ENCODE measurements around the gene ERN2.

The ERN2 gene

DNA sequence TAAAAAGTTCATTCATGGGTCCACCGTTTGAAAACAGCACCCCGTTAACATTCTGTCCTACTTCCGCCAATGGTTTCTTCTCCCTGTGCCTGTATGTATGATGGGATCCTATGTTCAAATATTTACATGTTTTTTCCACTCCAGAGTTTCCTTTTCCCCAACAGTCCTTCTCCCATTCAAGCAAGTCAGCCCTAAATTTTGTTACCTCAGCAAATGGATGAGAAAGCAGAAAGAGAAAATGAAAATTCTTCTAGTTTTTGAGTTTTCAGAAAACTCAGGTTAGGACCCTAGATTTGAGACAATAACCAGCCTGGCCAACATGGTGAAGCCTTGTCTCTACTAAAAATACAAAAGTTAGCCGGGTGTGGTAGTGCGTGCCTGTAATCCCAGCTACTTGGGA is 3.5 kb upstream of the ERN2 start:
- no peak for DNase-seq

DNA sequence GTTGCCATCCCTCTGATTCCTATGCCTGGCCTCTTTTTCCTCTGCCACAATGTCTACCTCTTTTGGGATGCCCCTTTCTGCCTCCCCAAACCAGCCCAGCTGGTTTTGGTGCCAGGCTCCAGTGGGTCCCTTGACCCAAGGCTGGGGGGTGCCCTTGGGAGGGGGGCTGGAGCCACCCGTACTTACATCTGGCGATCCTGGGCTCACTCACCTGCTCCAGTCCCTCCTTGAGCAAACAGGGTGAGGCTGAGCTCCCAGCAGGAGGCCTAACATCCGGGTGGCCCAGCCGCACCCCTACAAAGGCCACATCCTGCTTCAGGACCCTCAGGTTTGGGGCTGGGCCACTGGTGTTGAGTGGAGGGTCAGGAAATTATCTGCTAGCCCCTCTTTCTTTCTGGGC is 1.2 kb downstream of the ERN2 start:
- DNase-seq: no peak

- no peak for DNase-seq
Measured at GRCh38 chr16:23710504-23710903, 2.5 kb downstream of the ERN2 start.

DNA sequence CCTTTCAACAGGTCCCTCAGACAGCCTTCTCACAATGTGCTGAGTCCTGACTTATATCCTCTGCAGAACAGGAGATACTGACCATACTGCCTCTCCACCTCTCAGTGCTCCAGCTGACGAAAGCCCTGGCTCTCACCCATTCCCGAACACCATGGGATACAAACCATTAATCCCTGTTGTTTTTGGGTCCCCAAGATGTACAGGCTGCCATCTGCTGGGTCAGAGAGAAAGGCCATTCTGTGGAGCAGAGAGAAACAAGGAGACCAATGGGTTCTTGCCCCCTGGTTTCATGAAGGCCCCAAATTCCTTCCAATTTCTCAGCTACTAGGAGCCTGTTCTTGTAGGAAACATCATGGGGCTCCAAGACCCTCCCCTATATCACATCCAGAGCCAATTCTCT is 3.0 kb downstream of the ERN2 start:
- no peak for DNase-seq

GRCh38 chr16:23709536-23709935 is 3.5 kb downstream of the ERN2 start:
- DNase-seq: no peak

- no peak for DNase-seq
Measured at GRCh38 chr16:23706439-23706838, 6.6 kb downstream of the ERN2 start.

DNA sequence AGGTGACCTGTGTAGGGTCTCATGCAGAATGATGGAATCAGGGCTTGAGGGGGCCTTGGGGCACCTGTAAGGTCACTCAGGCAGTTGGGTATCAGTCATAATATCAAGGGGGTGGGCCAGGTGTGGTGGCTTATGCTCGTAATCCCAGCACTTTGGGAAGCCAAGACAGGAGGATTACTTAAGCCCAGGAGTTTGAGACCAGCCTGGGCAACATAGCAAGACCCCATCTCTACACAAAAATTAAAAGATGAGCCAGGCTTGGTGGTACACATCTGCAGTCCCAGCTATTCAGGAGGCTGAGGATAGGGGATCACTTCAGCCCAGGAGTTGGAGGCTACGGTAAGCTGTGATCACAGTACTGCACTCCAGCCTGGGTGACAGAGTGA is 7.5 kb downstream of the ERN2 start:
- no peak for DNase-seq

DNA sequence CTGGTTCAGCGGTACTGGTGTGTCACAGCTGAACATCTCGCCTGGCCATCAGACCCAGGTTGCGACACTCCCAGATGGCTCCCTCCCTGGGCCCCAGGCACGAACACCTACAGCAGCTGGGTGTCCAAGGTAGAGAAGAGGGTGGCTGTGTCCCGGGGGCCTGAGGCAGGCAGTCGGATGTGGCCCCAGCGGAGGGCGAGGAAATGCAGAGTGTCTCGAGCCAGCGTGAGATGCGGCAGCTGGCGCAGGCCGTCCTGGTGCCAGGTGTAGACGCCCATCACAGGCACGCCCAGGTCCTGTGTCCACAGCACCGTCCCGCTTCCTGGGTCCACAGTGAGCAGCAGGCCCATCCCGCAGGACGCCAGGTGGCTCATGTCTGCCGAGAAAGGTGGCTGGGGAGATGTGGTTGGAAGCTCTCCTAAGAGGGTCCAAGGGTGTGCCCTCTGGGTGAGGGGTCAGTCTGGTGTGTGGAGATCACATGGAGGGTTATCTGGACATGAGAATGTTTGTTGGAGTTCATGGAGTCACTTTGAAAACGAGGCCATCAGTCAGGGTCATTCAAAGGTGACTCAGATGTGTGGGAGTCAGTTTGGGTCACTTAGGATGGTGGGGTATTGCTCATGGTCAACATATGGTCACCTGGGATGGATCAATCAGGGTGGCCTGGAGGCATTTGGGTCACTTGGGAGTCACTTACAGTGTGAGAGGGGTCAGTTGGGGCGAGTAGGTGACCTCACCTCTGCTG is 8.1 kb downstream of the ERN2 start:
- DNase-seq: no peak

- no peak for DNase-seq
Measured at GRCh38 chr16:23702951-23703350, 10.1 kb downstream of the ERN2 start.

DNA sequence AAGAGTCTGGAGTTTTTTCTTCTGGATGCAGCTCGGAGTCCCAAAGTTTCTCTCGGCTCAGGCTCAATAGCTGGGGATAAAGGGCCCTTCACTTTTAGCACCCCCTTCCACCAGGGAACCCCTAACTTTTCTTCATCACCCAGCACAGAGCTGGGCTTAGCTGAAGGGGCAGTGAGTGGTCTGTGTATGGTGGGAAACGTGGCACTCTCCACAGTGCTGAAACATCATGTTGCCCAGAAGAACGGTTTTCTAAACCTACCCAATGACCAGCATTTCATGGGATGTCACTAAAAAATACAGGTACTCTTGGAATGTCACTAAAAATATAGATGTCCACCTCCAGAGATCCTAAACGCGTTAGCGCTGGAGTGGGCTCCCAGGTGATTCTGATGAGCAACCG is 12.0 kb downstream of the ERN2 start:
- no peak for DNase-seq

DNA sequence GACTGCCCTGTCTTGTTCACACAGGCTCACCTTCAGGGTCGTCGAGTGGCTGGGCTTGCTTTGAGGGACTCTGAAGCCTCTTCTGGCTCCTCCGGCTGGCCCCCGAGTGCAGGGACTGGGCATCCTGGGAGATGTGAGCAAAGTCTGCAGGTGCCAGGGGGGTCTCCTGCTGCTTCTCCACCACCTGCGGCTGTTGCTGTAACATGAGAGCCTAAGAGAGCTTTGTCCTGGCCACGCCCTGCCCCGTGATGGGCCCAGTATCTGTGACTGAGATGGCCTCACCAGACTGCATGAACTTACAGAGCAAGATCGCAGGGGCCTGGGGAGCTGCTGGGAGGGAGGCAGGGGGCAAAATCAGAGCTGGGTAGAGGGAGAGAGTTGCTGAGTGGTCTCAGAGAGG is 12.5 kb downstream of the ERN2 start:
- no peak for DNase-seq

DNA sequence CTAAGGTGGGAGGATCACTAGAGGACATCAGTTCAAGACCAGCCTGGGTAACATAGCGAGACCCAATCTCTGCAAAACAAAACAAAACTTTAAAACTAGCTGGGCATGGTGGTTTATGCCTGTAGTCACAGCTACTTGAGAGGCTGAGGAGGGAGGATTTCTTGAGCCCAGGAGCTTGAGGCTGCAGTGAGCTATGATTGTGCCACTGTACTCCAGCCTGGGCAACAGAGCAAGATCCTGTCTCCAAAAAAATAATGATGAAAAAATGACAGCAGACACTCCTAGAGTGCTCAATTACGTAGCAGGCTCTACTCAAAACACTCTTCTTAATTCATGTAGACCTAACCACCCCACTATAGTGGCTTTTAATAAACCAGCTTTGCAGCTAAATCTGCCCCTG is 12.9 kb downstream of the ERN2 start:
- no peak for DNase-seq

GRCh38 chr16:23699100-23699499 is 13.9 kb downstream of the ERN2 start:
- DNase-seq: peak; percentile 10 to 31

DNA sequence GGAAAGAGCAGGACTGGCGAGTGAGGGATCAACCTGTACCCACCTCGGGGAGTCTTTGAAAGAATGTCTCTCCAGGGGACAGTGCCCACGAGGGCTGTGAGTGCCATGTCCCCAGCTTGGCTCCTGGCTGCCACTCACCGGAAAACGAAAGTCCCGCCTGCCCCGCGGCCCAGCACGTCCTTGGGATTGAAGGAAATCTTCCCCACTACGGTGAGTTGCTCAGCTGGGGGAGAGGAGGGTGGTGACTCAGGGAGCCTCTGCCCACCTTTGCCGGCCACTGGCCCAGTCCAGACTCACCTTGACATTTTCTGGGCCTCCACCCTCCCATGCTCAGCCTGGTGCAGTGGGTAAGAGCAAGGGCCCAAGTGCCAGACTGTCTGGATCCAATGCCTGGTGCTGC is 17.3 kb downstream of the ERN2 start:
- DNase-seq: no peak

DNA sequence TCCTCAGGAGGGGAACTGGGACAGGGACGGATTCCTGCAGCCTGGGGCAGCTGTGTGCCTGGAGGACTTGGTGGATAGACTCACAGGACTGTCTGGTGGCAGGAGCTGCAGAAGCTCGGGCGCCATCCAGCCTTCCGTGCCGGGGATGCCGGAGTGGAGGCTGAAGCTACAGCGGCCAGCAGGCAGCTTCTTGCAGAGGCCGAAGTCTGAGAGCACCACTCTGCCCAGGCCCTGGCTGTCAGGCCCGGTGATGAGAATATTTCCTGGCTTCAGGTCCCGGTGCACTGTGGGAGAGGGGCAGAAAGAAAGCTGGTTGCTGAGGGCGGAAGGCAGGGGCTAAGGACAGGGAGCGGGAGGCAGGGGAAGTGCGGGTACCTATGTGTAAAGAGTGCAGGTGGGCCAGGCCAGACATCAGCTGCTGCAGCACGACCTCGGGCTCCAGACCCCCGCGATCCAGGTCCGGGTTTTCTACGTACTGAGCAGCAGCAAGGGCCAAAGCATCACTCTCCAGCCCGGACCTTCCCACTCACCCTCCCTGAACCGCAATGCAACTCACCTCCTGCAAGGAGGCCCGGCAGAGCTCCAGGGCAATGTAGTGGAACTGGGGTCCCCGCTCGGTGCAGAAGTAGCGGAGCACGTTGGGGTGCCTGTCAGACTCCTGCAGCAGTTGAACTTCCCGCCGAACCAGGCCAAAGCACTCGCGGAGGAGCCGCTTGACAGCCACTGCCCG is 18.2 kb downstream of the ERN2 start:
- no peak for DNase-seq

DNA sequence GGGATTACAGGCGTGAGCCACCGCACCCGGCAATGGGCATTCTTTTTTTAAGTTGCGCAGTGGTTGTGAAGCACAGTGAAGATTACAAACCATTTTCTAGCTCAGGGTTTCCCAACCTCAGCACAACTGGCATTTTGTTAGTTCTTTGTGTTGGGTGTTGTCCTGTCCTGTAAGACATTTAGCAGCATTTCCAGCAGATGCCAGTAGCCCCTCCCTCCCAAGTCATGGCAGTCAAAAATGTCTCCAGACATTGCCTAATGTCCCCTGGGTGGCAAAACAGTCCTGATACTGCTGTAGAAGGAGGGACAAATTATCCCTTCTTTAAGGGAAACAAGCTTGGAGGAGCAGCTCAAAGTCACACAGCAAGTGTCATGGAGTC is 18.8 kb downstream of the ERN2 start:
- DNase-seq: no peak

DNA sequence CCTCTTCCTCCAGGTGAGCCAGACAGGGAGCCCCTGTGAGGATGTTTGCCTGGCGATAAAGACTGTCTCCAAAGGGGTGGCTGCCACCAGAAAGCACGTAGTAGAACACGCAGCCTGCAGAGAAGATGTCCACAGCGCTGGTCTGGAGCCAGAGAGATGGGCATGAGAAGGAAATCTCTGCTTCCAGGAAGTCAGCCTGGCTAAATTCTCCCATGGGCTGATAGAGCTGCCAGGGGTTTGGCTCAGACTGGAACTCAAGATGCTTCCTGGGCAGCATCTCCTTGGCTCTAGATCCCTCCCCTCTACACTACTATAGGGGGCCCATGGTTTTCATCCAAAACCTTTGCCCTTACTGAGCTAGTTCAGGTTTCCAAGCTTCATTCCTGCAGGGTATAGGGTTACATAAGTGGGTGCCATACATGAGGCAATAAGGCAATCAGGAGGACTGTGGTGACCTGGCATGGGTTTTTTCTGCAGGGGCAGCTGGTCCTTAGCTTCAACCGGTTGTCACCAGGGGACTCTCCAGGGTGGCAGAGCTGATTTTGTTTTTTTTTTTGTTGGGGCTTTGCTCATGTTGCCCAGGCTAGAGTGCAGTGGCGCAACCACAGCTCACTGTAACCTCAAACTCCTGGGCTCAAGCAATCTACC is 20.7 kb downstream of the ERN2 start:
- DNase-seq: no peak

- no peak for DNase-seq
Measured at GRCh38 chr16:23691483-23692189, 21.4 kb downstream of the ERN2 start.

DNA sequence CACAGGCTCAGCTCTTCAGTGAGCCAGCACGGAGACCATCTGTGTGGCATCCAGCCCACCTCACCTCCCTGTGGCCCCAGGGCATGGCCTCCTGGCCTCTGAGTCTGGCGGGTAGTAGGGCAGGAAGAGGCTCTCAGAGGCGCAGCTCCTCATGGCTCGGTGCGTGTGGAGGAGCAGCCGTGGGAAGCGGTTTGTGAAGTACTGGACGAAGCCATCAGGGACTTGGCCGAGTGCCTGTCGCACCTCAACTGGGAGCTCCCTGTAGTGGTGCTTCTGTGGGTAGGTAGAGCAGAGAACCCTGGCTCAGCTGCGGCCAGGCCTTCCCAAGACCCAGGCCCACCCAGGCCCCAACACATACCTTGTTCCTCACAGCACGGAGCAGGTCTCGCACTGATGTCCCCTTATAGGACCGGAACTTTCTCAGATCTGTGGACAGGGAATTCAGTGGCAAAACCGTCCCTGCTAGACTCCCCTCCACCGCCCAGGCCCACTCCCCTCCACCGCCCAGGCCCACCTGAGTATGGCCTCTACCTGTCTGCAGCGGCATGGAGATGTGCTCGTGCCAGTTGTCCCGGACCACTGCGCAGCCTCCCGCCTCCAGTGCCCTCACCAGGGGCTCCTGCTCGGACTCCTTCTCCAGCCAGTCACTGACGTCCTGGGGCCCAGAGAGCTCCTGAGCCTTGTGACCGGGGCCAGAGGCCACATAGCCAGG is 22.1 kb downstream of the ERN2 start:
- no peak for DNase-seq

- DNase-seq: no peak
Measured at GRCh38 chr16:23689442-23690187, 23.4 kb downstream of the ERN2 start.

- DNase-seq: no peak
Measured at GRCh38 chr16:23687034-23687808, 25.8 kb downstream of the ERN2 start.
